GM21390 (cell line): Measurements from ENCODE around the gene ARMS2.

ENCODE experiments used
- ATAC-seq: cut with Tn5 transposase; IDR thresholded peaks from one replicate; pipeline ENCODE4 v1.9.1; 2021; ENCODE audit not compliant: unreplicated experiment

The ARMS2 gene

GRCh38 chr10:122450353-122450990 lies 4.0 kb upstream of the ARMS2 start:
- ATAC-seq = no peak

GRCh38 chr10:122454071-122454470 lies 382 bp upstream of the ARMS2 start:
- ATAC-seq = no peak

GRCh38 chr10:122455376-122456079 lies 1.1 kb downstream of the ARMS2 start:
- ATAC-seq = no peak

- ATAC-seq = no peak
These were observed 3.5 kb downstream of the ARMS2 start for GRCh38 chr10:122457934-122458333.

GRCh38 chr10:122458693-122459092 lies 4.2 kb downstream of the ARMS2 start:
- ATAC-seq = no peak

- no peak for ATAC-seq
These were observed 5.3 kb downstream of the ARMS2 start for GRCh38 chr10:122459561-122460273.

- no peak for ATAC-seq
These were observed 6.4 kb downstream of the ARMS2 start for GRCh38 chr10:122460891-122461293.

GRCh38 chr10:122461367-122461728 lies 6.9 kb downstream of the ARMS2 start, which contains the start of gene HTRA1:
Gene HTRA1 (plus strand): TSS chr10:122461553. CDS start chr10:122461653, 100 bp downstream.
- no peak for ATAC-seq

GRCh38 chr10:122461729-122462532 lies 7.5 kb downstream of the ARMS2 start:
- ATAC-seq = no peak

- ATAC-seq = no peak
These were observed 8.3 kb downstream of the ARMS2 start for GRCh38 chr10:122462533-122463465.

GRCh38 chr10:122463466-122464249 lies 9.2 kb downstream of the ARMS2 start:
- ATAC-seq = no peak

- no peak for ATAC-seq
These were observed 9.7 kb downstream of the ARMS2 start for GRCh38 chr10:122464250-122464510.

- no peak for ATAC-seq
These were observed 10.1 kb downstream of the ARMS2 start for GRCh38 chr10:122464586-122464985.

- ATAC-seq = no peak
These were observed 11.1 kb downstream of the ARMS2 start for GRCh38 chr10:122465401-122466040.

GRCh38 chr10:122466951-122467381 lies 12.5 kb downstream of the ARMS2 start:
- ATAC-seq = no peak

GRCh38 chr10:122467701-122468100 lies 13.2 kb downstream of the ARMS2 start:
- no peak for ATAC-seq

GRCh38 chr10:122468307-122468925 lies 14.0 kb downstream of the ARMS2 start:
- ATAC-seq = no peak

GRCh38 chr10:122468926-122469781 lies 14.7 kb downstream of the ARMS2 start:
- ATAC-seq = no peak
